NCI-H82 treated with DMSO at 0.1 percent for 48 hours (cell line): ENCODE data around the gene PRICKLE2.

ENCODE experiments used
- DNase-seq: peaks from one replicate; lab custom pipeline; 2025; ENCODE audit not compliant: unreplicated experiment; lab: John Stamatoyannopoulos, UW

Gene PRICKLE2

DNA sequence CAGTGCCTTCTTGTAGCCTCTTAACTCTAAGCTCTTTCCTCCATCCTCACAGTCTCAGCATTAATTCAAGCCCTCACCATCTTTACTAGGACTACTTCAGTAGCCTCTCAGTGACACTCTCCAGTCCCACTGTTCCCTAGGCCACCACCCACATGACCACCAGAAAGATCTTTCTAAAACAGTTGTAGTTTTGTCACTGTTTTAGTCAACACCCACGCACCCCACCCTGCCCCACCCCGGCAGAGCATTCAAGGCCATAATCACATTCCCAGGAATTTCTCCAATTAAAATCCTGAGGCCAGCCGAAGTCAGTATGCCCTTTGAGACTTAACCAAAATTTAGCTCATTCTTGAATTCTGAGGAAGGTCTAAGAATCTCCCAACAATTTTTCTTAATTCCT is 170.8 kb downstream of the PRICKLE2 start:
- DNase-seq = no peak

DNA sequence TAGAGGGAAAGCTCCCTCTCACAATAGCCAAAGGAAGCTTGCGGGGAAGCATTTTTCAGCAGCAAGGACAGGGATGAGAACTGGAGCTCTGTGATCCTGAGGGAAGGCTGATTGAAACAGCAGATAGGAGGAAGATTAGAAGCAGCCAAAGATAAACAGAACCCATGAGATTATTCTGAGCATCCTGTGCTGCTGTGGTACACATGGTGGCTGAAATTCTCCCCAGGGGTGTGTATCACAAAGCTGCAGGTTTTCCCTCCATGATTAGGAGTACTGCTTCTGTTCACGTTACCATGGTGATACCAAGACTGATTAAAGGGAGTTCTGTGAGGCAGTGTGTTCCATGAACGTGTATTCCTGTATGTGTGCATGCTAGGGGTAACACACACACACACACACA is 171.7 kb downstream of the PRICKLE2 start:
- DNase-seq = peak; percentile 17

DNA sequence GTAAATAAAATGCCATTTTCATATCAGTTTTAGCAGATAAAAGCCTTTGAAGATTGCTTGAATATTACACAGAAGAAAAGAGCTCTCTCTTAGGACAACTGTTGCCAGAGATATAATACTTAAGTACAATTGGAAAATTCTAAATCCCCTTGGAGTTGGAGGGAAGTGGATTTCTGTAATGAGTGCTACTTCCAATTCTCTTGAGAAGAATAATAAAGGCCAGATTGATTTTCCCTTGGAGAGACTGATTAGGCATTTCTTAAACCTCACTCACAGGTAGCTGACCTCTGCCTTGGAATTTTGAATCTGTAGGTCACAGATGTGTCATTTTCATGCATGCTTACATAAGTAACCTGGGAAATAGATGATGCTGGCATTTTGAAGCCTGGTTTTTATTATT is 172.1 kb downstream of the PRICKLE2 start:
- no peak for DNase-seq

DNA sequence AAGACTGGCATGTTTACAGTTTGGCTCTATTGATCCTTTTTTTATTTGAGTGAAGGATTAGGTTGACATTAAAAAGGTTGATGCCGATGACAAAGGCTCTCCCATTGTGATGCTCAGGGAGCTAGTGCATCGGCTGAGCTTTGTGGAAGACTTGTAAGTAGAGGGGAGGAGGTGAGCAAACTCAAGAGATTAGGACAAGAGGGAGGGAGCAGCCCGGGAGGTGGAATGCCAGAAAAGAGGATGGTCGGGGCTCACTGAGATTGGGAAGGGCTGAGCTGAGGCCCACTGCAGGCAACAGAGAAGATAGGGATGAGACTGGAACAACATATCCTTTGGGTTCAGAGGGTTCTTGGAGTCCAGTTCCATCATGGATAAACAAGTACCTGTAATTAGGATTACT is 175.4 kb downstream of the PRICKLE2 start:
- DNase-seq = no peak

DNA sequence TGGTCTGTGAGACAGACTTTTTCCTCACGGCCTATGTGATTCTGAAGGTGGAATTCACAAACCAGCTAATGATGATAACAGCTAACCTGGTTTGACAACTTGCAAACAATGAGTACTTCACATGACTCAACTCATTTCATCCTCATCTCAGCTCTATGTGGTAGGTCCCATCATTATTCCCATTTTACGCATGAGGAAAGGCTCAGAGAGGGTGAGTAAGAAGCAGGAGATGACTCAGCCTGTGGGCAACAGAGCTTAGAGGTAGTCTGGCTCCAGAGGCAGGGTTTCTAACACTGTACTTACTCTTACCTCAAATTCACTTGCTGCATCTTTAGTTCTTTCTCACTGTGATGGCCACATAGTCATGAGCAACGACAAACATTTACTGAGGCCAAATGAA is 176.1 kb downstream of the PRICKLE2 start:
- no peak for DNase-seq

DNA sequence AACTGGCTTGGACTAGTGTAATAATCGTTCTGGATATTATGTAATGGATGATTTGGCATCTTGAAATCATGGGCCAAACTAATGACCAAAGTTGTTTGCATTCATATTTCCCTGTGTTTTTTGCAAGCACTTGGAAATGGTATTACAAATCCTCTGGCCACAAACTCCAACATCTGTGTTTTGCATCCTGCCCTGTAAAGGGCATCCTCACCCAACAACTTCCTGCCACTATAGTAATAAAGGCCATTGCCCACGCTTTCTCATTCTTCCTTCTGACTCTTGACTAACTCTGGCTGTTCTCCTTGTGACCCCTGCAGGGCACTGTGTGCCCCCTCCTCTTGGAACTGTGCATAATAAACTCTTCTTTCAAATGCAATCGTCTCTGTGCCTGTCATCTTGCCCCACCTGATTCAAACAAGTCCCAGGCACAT is 176.6 kb downstream of the PRICKLE2 start:
- DNase-seq = no peak

DNA sequence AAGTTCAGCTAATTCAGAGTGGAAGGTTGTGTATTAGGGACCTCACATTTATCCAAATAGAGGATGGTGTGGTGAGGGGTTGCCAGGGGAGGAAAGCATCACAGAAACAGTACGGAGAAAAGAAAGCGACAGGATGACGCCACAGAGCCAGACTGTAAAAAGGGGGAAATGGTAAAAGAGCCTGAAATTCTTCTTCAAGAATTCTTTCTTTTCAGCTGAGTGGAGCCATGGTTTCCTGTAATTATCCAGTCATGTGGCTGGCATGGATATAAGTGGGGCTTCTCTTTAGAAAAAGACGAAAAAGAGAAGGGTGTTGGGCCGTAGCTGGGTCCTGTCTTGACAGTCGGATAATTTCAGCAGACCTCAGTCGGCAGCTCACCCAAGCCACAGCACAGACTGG is 177.5 kb downstream of the PRICKLE2 start:
- DNase-seq = no peak

DNA sequence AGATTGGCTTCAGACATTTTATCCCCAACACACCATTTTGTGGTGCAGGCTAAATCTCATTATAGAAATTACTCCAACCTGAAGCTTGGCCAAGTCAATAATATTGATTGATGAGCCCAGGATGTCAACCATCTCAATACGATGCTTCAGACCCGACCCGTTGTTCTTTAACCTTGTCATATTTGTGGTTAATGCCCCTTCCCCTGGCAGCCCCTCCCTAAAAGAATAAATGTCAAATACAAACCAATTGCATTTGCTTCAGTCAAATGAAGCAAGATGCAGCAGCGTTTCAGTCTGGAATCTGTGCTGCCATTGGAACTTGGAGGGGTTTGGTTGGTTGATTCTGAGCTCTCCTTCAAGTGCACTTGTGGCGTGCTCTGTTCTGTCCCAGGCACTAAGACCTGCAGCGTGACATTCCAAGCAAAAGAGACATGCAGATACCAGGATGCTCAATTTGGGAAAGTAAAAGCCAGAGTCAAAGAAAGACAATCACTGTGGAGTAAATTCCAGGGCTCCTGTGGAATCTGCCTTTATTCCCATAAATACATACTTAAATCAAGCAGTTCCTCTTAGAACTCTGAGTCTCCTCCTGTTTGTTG is 178.2 kb downstream of the PRICKLE2 start:
- DNase-seq = no peak

DNA sequence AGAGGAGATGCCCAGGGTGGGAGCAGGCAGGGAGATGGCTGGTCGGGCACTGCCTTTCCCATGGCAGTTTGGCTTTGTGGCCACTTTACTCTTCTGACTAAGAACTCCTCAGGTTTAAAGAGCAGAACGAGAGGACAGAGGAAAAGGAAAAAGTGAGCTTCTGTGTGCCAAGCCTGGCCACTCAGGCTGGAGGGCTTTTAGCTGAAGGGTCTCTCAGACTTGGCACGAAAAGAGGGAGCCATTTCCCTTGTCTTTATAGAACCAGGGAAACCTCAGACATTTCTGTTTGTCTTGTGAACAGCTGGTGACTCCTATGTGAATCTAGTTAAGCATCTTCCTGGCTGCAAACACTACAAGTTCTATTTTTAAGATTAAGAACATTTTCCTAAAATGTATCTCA is 178.7 kb downstream of the PRICKLE2 start:
- DNase-seq = no peak

DNA sequence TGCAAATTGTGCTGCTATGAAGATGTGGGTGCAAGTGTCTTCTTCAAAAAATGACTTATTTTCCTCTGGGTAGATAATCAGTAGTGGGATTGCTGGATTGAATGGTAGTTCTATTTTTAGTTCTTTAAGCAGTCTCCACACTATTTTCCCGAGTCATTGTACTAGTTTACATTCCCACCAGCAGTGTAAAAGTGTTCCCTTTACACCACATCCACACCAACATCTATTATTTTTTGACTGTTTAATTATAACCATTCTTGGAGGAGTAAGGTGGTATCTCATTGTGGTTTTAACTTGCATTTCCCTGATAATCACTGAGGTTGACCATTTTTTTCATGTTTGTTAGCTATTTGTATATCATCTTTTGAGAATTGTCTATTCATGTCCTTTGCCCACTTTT is 182.3 kb downstream of the PRICKLE2 start:
- no peak for DNase-seq
